Measurements from ENCODE around the gene CTIF. TPM values are rescaled to one million over a fixed set of nuclear protein-coding genes. Genes with fewer than 3 reads are reported as not detected.

Gene CTIF
- total RNA-seq, 2 donors from 2014 or later: 30.6 to 61.2 TPM

DNA sequence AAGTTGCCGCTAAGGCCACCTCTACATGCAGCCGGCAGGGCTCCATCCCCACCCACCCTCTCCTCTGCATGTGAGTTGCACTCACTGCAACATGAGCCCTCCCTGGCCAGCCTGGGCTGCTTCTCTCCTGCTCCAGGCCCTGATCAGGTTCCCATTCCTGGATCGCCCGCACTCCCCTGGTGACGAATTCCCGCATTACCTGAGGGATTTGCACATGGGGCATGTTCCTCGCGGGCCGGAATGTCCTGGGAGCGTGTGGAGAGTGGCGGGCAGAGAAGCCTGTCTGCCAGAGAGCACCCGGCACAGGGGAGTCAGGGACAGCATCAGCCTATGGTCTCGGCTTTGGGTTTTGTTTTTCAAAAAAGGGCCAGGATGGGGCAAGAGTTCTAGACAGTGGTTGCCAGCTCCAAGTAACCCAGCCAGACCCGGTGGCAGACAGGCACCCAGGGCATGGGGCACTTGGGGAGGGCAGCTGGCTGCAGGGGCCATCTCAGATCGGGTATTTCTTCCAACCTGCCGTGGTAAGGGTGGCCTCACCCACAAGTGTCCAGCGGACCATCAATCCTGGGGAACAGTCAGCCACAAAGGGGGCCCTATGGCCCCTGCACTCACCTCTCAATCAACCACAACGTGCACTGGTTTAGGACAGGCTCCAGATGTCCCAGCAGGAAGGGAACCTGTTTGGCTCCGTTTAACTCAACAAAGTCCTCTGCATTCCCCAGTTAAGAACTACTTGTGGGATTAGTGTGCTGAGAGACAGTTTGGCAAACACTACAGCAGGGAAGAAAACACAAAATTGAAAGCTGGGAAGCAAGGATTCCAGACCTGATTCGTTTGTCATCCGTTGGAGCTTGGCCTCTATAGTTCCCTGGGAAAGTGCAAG lies 224.2 kb downstream of the CTIF start:
- H3K4me1 ChIP-seq: peaks cover 0 to 71% of the 10 kb centered on the region in 2 donors
- TF ChIP-seq, protein P1, sequence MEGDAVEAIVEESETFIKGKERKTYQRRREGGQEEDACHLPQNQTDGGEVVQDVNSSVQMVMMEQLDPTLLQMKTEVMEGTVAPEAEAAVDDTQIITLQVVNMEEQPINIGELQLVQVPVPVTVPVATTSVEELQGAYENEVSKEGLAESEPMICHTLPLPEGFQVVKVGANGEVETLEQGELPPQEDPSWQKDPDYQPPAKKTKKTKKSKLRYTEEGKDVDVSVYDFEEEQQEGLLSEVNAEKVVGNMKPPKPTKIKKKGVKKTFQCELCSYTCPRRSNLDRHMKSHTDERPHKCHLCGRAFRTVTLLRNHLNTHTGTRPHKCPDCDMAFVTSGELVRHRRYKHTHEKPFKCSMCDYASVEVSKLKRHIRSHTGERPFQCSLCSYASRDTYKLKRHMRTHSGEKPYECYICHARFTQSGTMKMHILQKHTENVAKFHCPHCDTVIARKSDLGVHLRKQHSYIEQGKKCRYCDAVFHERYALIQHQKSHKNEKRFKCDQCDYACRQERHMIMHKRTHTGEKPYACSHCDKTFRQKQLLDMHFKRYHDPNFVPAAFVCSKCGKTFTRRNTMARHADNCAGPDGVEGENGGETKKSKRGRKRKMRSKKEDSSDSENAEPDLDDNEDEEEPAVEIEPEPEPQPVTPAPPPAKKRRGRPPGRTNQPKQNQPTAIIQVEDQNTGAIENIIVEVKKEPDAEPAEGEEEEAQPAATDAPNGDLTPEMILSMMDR (IDR thresholded peaks at IDR 0.05): no peak
- no peak for DNase-seq (ENCODE audit: low spot score)
- no peak overlapping the region for H3K4me3 ChIP-seq
- H3K27me3 ChIP-seq: no peaks in the 10 kb centered on the region
- peak overlapping the region; percentile 74 to 81 for H3K27ac ChIP-seq
- no peaks in the 10 kb centered on the region for H3K9me3 ChIP-seq
- peaks cover 31% of the 10 kb centered on the region for H3K36me3 ChIP-seq

DNA sequence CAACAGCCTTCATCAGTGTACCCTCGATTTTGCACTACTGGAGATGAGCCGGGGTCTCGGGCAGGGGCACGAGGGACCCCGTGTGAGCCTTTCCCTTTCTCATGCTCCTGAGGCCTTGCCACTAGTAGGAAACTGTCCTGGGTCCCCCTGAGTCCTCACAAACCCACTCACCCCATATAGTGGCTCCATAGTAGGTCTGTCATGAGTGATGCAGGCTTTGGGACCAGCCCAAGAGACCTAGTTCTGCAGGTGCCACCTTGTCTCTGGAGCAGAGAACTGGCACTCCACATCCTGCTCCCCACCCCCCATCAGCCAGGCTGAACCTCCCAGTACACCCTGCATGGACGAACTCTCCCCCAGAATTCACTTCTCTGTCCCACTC lies 224.9 kb downstream of the CTIF start:
- H3K4me3 ChIP-seq: no peak overlapping the region
- peaks cover 0 to 77% of the 10 kb centered on the region in 2 donors for H3K4me1 ChIP-seq
- DNase-seq (ENCODE audit: low spot score): no peak
- H3K9me3 ChIP-seq: no peaks in the 10 kb centered on the region
- H3K27ac ChIP-seq: peak overlapping the region; percentile 74 to 81
- TF ChIP-seq, protein P1 (IDR thresholded peaks at IDR 0.05): no peak
- no peaks in the 10 kb centered on the region for H3K27me3 ChIP-seq
- peaks cover 24% of the 10 kb centered on the region for H3K36me3 ChIP-seq

DNA sequence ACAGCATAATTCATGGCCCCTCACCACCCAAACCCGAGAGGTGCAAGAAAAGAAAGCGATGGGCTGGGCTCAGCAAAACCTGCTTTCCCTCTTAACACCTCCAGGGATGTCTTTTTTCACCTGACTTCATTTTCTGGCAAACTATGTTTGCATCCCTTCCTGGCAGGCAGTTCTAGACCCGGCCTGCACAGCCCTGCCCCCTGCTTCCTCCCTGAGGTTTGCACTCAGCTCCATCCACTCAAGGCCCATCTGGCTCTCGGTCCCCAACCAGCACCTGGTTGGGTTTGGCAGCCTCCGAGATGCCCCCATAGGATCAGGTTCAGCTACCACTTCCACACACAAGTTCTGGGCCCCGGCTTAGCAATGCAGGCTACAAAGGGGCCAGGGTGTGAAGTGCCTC lies 226.2 kb downstream of the CTIF start:
- TF ChIP-seq, protein P1 (IDR thresholded peaks at IDR 0.05): no peak

GRCh38 chr18:48766026-48766425 lies 227.2 kb downstream of the CTIF start:
- peaks cover 16% of the 10 kb centered on the region for H3K36me3 ChIP-seq
- no peak overlapping the region for H3K4me3 ChIP-seq
- no peaks in the 10 kb centered on the region for H3K27me3 ChIP-seq
- TF ChIP-seq, protein P1 (IDR thresholded peaks at IDR 0.05): no peak
- H3K9me3 ChIP-seq: no peaks in the 10 kb centered on the region
- no peak for DNase-seq (ENCODE audit: low spot score)
- peaks cover 0 to 95% of the 10 kb centered on the region in 2 donors for H3K4me1 ChIP-seq
- H3K27ac ChIP-seq: peak overlapping the region; percentile 84 to 90

More for the DNA sequence above, 226.2 kb downstream of the CTIF start:
- no peak overlapping the region for H3K4me3 ChIP-seq
- H3K4me1 ChIP-seq: peaks cover 0 to 91% of the 10 kb centered on the region in 2 donors
- H3K9me3 ChIP-seq: no peaks in the 10 kb centered on the region
- DNase-seq (ENCODE audit: low spot score): no peak
- H3K36me3 ChIP-seq: peaks cover 16% of the 10 kb centered on the region
- H3K27me3 ChIP-seq: no peaks in the 10 kb centered on the region
- peak overlapping the region; percentile 74 to 81 for H3K27ac ChIP-seq

GRCh38 chr18:48766487-48766886 lies 227.7 kb downstream of the CTIF start:
- peak overlapping the region; percentile 84 to 90 for H3K27ac ChIP-seq

More at GRCh38 chr18:48766487-48766886, 227.7 kb downstream of the CTIF start:
- peaks cover 0 to 95% of the 10 kb centered on the region in 2 donors for H3K4me1 ChIP-seq
- peaks cover 12% of the 10 kb centered on the region for H3K36me3 ChIP-seq
- no peaks in the 10 kb centered on the region for H3K27me3 ChIP-seq
- TF ChIP-seq, protein P1 (IDR thresholded peaks at IDR 0.05): no peak
- no peak for DNase-seq (ENCODE audit: low spot score)
- no peak overlapping the region for H3K4me3 ChIP-seq
- H3K9me3 ChIP-seq: no peaks in the 10 kb centered on the region

Data from right atrium auricular region (tissue), 2 donors.